Endothelial cell of umbilical vein (primary cell): ENCODE measurements around the gene GLB1L2. TPM values are rescaled to one million over a fixed set of nuclear protein-coding genes. Genes with fewer than 3 reads are reported as not detected.

ENCODE experiments used
- BruUV-seq: library from RNA; stranded (reverse); fragments of 400-500 nt; replicated peaks from 2 replicates; lab custom pipeline; 2021; lab: Mats Ljungman, UMichigan
- CTCF ChIA-PET: fragments of 300-600, 350-600 bp; sonication (Branson Sonifier 250); formaldehyde crosslinking; loops from one replicate; lab custom pipeline; 2021; ENCODE audit warnings: antibody characterized with exemption, inconsistent platforms; lab: Charles Lee
- POLR2A ChIA-PET: fragments of 300-600, 350-600 bp; sonication (Branson Sonifier 250); formaldehyde crosslinking; loops from one replicate; lab custom pipeline; 2021; ENCODE audit warnings: antibody characterized with exemption, inconsistent platforms; lab: Charles Lee
- DNase-seq: peaks from one replicate; pipeline ENCODE4 v3.0.0-alpha.2; 2011; ENCODE audit warnings: low read depth, low spot score
- FAIRE-seq: peaks from 2 replicates; lab custom pipeline; 2011; peaks lifted over from hg19 to GRCh38; lab: Jason Lieb, UNC
- H2AFZ ChIP-seq: 2 replicates; pipeline ENCODE4 v1.6.0; 2012; ENCODE audit warnings: low read depth, low read length, control low read depth, inconsistent platforms
- H3K27ac ChIP-seq: 2 replicates; pipeline ENCODE4 v1.5.1; 2011; ENCODE audit warnings: low read depth, mild to moderate bottlenecking, control low read depth, low read length, moderate library complexity; ENCODE audit not compliant: insufficient read depth
- H3K27me3 ChIP-seq, 2 experiments: 2 replicates each; pipeline versions ENCODE4 v1.6.0 to v1.6.1; 2011; ENCODE audit warnings: low read length in 2 of 2, mixed read lengths in 1 of 2; ENCODE audit not compliant: control insufficient read depth in 2 of 2, insufficient read depth in 2 of 2
- H3K36me3 ChIP-seq, 2 experiments: 2 replicates in 1 of 2; 3 replicates in 1 of 2; pipeline ENCODE4 v1.5.1; 2011; ENCODE audit warnings: low read length in 2 of 2, mild to moderate bottlenecking in 1 of 2, moderate library complexity in 1 of 2; ENCODE audit not compliant: control insufficient read depth in 2 of 2, insufficient read depth in 2 of 2; ENCODE audit errors: extremely low read depth in 1 of 2
- H3K4me1 ChIP-seq: 3 replicates; pipeline ENCODE4 v1.5.1; 2011; ENCODE audit warnings: mild to moderate bottlenecking, low read length; ENCODE audit not compliant: control insufficient read depth, insufficient read depth; ENCODE audit errors: extremely low read depth
- H3K4me2 ChIP-seq: 2 replicates; pipeline ENCODE4 v1.6.1; 2011; ENCODE audit warnings: low read length, control low read depth, mixed read lengths; ENCODE audit not compliant: insufficient read depth
- H3K4me3 ChIP-seq, 3 experiments: fragments of 200-600 bp in 1 of 3; sonication (generic), shearing (Covaris generic) in 1 of 3; replicated peaks in 1 of 3; 2 replicates each; pipeline ENCODE4 v1.5.1; 2011 to 2016; ENCODE audit warnings: control low read depth in 3 of 3, low read length in 3 of 3, mild to moderate bottlenecking in 2 of 3, inconsistent platforms in 1 of 3, low read depth in 1 of 3, moderate library complexity in 1 of 3; ENCODE audit not compliant: insufficient read depth in 1 of 3
- H3K79me2 ChIP-seq: 2 replicates; pipeline ENCODE4 v1.6.0; 2012; ENCODE audit warnings: low read length, inconsistent platforms; ENCODE audit not compliant: control insufficient read depth, insufficient read depth
- H3K9ac ChIP-seq: replicated peaks from 2 replicates; pipeline ENCODE3; 2011; ENCODE audit warnings: low read length, control low read depth; ENCODE audit not compliant: insufficient read depth; ENCODE audit errors: extremely low read depth
- H3K9me1 ChIP-seq: replicated peaks from 3 replicates; pipeline ENCODE4 v1.6.0; 2011; ENCODE audit warnings: mild to moderate bottlenecking, low read length; ENCODE audit not compliant: control insufficient read depth, insufficient read depth; ENCODE audit errors: extremely low read depth
- H3K9me3 ChIP-seq: replicated peaks from 2 replicates; pipeline ENCODE4 v1.5.1; 2012; ENCODE audit warnings: low read length, inconsistent platforms; ENCODE audit not compliant: control insufficient read depth, insufficient read depth
- H4K20me1 ChIP-seq: replicated peaks from 2 replicates; pipeline ENCODE3; 2011; ENCODE audit warnings: mild to moderate bottlenecking, low read length; ENCODE audit not compliant: control insufficient read depth, insufficient read depth; ENCODE audit errors: extremely low read depth
- EZH2 ChIP-seq: IDR thresholded peaks from 2 replicates; pipeline ENCODE4 v1.6.1; 2012; ENCODE audit warnings: borderline replicate concordance, low read depth, mild to moderate bottlenecking, moderate library complexity, low read length, inconsistent platforms; ENCODE audit not compliant: severe bottlenecking
- FOS ChIP-seq: IDR thresholded peaks from 2 replicates; pipeline ENCODE4 v1.6.1; 2011; ENCODE audit warnings: mild to moderate bottlenecking, low read length, moderate library complexity, borderline replicate concordance; ENCODE audit not compliant: insufficient read depth
- GATA2 ChIP-seq: IDR thresholded peaks from 2 replicates; pipeline ENCODE4 v1.7.0; 2011; ENCODE audit warnings: low read depth, mild to moderate bottlenecking, moderate library complexity, mixed read lengths, low read length; ENCODE audit not compliant: insufficient read length, insufficient read depth
- JUN ChIP-seq: IDR thresholded peaks from 2 replicates; pipeline ENCODE4 v1.6.1; 2011; ENCODE audit warnings: borderline replicate concordance, low read depth; ENCODE audit not compliant: insufficient read length, insufficient read depth
- MYC ChIP-seq: IDR thresholded peaks from one replicate; pipeline ENCODE4 v1.6.1; 2011; ENCODE audit warnings: mild to moderate bottlenecking, low read depth, low read length
- POLR2A ChIP-seq: IDR thresholded peaks from 2 replicates; pipeline ENCODE4 v1.6.1; 2012; ENCODE audit warnings: low read depth, mild to moderate bottlenecking, control low read depth, low read length
- POLR2AphosphoS5 ChIP-seq: IDR thresholded peaks from 2 replicates; pipeline ENCODE4 v1.6.1; 2012; ENCODE audit warnings: low read depth, mild to moderate bottlenecking, control low read depth, low read length, moderate library complexity; ENCODE audit not compliant: insufficient read depth
- dilution Hi-C: fragments of 300-500 bp; cut with MboI; formaldehyde crosslinking; loops from one replicate; pipeline ENCODE4 v1.15.0; 2019; ENCODE audit warnings: low sequenced_read_pairs; ENCODE audit not compliant: extremely low pct_ligation_motif_present
- intact Hi-C: fragments of 100-400 bp; cut with micrococcal nuclease; formaldehyde crosslinking; loops from one replicate; pipeline ENCODE4 v1.10.0; 2022
- polyA plus RNA-seq, 4 experiments: library from polyadenylated mRNA; depleted of rRNA in 3 of 4; stranded (reverse) in 3 of 4; unstranded in 1 of 4; fragments of >200 nt; gene quantifications; 2 replicates each; pipeline versions ENCODE4 v1.2.1 to v1.2.3, GENCODE V29; 2011 to 2012; ENCODE audit warnings: missing spikeins in 1 of 4
- total RNA-seq: library from RNA; stranded (reverse); gene quantifications from 2 replicates; pipeline ENCODE4 v1.2.3, GENCODE V29; 2021
- TF ChIP-seq, protein P1 (sequence below): IDR thresholded peaks from 2 replicates; pipeline ENCODE4 v1.6.1; 2011; ENCODE audit not compliant: insufficient read depth, insufficient read length
- TF ChIP-seq, protein P2 (sequence below), 2 donors: IDR thresholded peaks; 1 replicate in 1 of 2; 2 replicates in 1 of 2; pipeline ENCODE4 v1.5.1; 2011; ENCODE audit warnings: low read length in 2 of 2, mild to moderate bottlenecking in 2 of 2, moderate library complexity in 2 of 2, control low read depth in 1 of 2, inconsistent platforms in 1 of 2, low read depth in 1 of 2; ENCODE audit not compliant: insufficient read depth in 1 of 2; ENCODE audit errors: extremely low read depth in 1 of 2

GLB1L2 gene
- total and polyA plus RNA-seq, 2 donors (not counting 3 experiments of a cell fraction or from before 2014, with no cell fraction given): 0.55 to 0.59 TPM

- Histone ChIP-seq H3K9me1 (no peaks in the 10 kb centered on the region), H3K27ac (no peak overlapping the region), H3K79me2 (no peaks in the 10 kb centered on the region), H3K4me1 (no peaks in the 10 kb centered on the region), H3K4me2 (no peak overlapping the region), H3K4me3 (no peak overlapping the region), H3K27me3 (no peaks in the 10 kb centered on the region), H3K36me3 (no peaks in the 10 kb centered on the region), H3K9ac (no peak overlapping the region), H2AFZ (no peak overlapping the region), H3K9me3 (no peaks in the 10 kb centered on the region), H4K20me1 (no peaks in the 10 kb centered on the region)
- no TSS peak for BruUV-seq
- FAIRE-seq: no peak
- ChIA-PET POLR2A (no interaction called here), CTCF (no interaction called here)
- no peak for DNase-seq
- intact Hi-C loops: no loop called here
- dilution Hi-C loops: no loop called here
- no peak for TF ChIP-seq GATA2
- TF ChIP-seq EZH2: no peak
- TF ChIP-seq, protein P1, sequence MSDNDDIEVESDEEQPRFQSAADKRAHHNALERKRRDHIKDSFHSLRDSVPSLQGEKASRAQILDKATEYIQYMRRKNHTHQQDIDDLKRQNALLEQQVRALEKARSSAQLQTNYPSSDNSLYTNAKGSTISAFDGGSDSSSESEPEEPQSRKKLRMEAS: no peak
- no peak for TF ChIP-seq POLR2AphosphoS5
- no peak for TF ChIP-seq POLR2A
- TF ChIP-seq, protein P2, sequence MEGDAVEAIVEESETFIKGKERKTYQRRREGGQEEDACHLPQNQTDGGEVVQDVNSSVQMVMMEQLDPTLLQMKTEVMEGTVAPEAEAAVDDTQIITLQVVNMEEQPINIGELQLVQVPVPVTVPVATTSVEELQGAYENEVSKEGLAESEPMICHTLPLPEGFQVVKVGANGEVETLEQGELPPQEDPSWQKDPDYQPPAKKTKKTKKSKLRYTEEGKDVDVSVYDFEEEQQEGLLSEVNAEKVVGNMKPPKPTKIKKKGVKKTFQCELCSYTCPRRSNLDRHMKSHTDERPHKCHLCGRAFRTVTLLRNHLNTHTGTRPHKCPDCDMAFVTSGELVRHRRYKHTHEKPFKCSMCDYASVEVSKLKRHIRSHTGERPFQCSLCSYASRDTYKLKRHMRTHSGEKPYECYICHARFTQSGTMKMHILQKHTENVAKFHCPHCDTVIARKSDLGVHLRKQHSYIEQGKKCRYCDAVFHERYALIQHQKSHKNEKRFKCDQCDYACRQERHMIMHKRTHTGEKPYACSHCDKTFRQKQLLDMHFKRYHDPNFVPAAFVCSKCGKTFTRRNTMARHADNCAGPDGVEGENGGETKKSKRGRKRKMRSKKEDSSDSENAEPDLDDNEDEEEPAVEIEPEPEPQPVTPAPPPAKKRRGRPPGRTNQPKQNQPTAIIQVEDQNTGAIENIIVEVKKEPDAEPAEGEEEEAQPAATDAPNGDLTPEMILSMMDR (IDR thresholded peaks at IDR 0.05; ENCODE audit: extremely low read depth in 1 of 2, insufficient read depth in 1 of 2, low read depth in 1 of 2, low read length in 2 of 2): no peak
- TF ChIP-seq FOS: no peak
- TF ChIP-seq JUN: no peak
- no peak for TF ChIP-seq MYC
These were observed 31.4 kb downstream of the GLB1L2 start for GRCh38 chr11:134363161-134363560.
